Tibial nerve (tissue), 4 donors: ENCODE results near the gene ZDHHC24.

Experiments used
- EP300 ChIP-seq, 2 donors: sonication (generic); formaldehyde crosslinking; IDR thresholded peaks; one replicate each; pipeline ENCODE4 v1.6.1; 2017; ENCODE audit warnings: antibody characterized with exemption in 2 of 2, mild to moderate bottlenecking in 1 of 2
- POLR2A ChIP-seq, 2 donors: fragments of 450-650 bp; IDR thresholded peaks; one replicate each; pipeline ENCODE4 v1.6.1; 2017; ENCODE audit warnings: antibody characterized with exemption in 2 of 2, mild to moderate bottlenecking in 2 of 2, moderate library complexity in 2 of 2
- TF ChIP-seq, protein P1 (sequence below), 5 experiments: fragments of 200-600 bp in 3 of 5; fragments of 450-650 bp in 2 of 5; sonication (generic) in 3 of 5; IDR thresholded peaks; one replicate each; pipeline ENCODE4 v1.5.1; 2016 to 2019; ENCODE audit warnings: antibody characterized with exemption in 5 of 5, mild to moderate bottlenecking in 3 of 5, moderate library complexity in 2 of 5

DNA sequence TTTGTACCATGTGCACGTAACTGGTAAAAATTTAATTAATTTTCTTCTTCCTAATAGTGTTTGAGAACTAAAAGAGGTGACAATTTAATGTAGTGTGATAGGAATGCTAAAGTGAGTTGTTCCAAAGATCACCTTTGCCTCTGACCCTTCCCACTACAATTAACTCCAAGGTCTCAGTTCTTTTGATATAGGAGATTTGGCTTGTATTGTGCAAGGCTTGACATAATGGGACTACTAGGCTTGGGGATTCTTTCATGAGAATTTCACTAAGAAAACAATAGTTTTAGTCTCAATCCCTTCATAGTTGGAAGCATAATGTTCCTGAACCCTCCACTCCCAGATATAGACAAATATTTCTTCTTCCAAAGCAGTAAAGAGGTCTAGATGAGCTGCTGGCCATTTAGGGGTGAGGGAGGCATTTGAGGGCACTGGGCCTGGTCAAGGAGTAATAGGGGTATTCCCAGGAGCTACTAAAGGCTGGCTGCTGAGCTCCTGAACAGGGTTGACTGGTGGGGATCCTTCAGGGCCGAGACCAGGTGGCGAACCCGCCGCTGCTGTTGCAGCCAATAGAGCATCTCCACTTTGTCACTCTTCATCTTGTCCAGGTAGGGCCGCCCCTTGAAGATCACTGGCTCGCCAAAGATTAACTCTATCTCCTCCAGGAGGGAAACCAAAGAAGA, 44.3 kb upstream of the ZDHHC24 start:
- TF ChIP-seq, protein P1, sequence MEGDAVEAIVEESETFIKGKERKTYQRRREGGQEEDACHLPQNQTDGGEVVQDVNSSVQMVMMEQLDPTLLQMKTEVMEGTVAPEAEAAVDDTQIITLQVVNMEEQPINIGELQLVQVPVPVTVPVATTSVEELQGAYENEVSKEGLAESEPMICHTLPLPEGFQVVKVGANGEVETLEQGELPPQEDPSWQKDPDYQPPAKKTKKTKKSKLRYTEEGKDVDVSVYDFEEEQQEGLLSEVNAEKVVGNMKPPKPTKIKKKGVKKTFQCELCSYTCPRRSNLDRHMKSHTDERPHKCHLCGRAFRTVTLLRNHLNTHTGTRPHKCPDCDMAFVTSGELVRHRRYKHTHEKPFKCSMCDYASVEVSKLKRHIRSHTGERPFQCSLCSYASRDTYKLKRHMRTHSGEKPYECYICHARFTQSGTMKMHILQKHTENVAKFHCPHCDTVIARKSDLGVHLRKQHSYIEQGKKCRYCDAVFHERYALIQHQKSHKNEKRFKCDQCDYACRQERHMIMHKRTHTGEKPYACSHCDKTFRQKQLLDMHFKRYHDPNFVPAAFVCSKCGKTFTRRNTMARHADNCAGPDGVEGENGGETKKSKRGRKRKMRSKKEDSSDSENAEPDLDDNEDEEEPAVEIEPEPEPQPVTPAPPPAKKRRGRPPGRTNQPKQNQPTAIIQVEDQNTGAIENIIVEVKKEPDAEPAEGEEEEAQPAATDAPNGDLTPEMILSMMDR (IDR thresholded peaks at IDR 0.05) = no peak
- no peak for TF ChIP-seq POLR2A (IDR thresholded peaks at IDR 0.05)
- no peak for TF ChIP-seq EP300 (IDR thresholded peaks at IDR 0.05)
